ENCODE results near the gene FAM131A.

Gene FAM131A

DNA sequence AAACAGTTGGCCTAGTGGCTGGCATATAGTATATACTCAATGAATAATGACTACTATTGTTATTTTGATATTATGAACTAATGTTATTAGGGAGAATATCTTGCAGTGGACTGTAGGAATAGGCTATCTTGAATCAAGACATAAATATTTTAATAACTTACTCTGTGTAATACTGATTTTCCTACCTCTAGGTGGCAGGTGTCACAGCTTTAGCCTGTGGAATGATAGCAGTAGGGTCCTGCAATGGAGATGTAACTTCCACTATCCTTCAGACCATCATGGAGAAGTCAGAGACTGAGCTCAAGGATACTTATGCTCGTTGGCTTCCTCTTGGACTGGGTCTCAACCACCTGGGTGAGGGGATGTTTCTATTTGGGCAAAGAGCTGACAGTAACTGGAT lies 31.8 kb upstream of the FAM131A start:
- H3K27ac ChIP-seq, result no peak overlapping the region
- H3K27me3 ChIP-seq, result no peaks in the 10 kb centered on the region
- no peaks in the 10 kb centered on the region for H3K4me1 ChIP-seq (ENCODE audit: control insufficient read depth in 1 of 2, insufficient read depth in 1 of 2, low read depth in 1 of 2, low read length in 1 of 2)
- no peak overlapping the region for H3K4me3 ChIP-seq (ENCODE audit: low read depth in 1 of 2, low read length in 1 of 2)
- H3K9me3 ChIP-seq, result no peaks in the 10 kb centered on the region
- peaks cover 90% of the 10 kb centered on the region for H3K36me3 ChIP-seq
- TF ChIP-seq, protein P1, sequence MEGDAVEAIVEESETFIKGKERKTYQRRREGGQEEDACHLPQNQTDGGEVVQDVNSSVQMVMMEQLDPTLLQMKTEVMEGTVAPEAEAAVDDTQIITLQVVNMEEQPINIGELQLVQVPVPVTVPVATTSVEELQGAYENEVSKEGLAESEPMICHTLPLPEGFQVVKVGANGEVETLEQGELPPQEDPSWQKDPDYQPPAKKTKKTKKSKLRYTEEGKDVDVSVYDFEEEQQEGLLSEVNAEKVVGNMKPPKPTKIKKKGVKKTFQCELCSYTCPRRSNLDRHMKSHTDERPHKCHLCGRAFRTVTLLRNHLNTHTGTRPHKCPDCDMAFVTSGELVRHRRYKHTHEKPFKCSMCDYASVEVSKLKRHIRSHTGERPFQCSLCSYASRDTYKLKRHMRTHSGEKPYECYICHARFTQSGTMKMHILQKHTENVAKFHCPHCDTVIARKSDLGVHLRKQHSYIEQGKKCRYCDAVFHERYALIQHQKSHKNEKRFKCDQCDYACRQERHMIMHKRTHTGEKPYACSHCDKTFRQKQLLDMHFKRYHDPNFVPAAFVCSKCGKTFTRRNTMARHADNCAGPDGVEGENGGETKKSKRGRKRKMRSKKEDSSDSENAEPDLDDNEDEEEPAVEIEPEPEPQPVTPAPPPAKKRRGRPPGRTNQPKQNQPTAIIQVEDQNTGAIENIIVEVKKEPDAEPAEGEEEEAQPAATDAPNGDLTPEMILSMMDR (IDR thresholded peaks at IDR 0.05), result no peak

DNA sequence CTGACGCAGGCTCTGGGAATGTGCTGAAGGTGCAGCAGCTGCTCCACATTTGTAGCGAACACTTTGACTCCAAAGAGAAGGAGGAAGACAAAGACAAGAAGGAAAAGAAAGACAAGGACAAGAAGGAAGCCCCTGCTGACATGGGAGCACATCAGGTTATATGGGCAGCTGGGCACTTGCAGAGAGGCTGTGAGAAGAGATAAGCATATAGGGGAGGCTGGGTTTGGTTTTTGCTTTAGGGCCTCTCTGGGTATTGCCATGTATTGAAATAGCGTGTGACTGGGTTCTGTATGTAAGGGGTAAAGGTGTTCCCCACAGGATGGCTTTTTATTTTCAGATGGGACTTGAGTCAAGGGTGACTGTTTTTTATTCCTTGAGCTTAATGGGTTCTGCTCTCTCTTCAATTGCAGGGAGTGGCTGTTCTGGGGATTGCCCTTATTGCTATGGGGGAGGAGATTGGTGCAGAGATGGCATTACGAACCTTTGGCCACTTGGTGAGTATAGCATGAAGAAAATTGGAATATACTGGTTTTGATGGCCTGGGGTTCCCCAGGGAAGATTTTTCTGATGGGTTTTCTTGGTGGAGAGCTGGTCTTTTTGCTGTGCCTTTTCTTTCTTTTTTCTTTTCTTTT lies 30.9 kb upstream of the FAM131A start:
- H3K4me3 ChIP-seq (ENCODE audit: low read depth in 1 of 2, low read length in 1 of 2), result no peak overlapping the region
- no peaks in the 10 kb centered on the region for H3K4me1 ChIP-seq (ENCODE audit: control insufficient read depth in 1 of 2, insufficient read depth in 1 of 2, low read depth in 1 of 2, low read length in 1 of 2)
- TF ChIP-seq, protein P1 (IDR thresholded peaks at IDR 0.05), result no peak
- no peak overlapping the region for H3K27ac ChIP-seq
- no peaks in the 10 kb centered on the region for H3K9me3 ChIP-seq
- peaks cover 84% of the 10 kb centered on the region for H3K36me3 ChIP-seq
- H3K27me3 ChIP-seq, result no peaks in the 10 kb centered on the region

DNA sequence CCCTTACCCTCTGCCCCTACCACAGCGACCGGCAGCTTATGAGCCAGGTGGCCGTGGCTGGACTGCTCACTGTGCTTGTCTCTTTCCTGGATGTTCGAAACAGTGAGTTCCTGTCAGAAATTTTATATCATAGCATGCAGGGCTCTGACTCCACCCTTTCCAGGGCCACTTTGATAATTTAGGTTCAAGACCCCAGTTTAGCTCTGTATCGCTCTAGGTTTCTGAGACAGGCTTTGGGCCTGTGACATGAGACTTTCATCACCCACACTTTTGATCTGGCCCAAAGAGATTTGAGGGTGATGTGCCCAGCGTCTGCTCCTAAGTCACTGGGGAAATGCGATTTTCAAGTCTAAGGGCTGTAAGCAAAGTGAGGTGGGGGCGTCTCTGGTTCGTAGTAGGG lies 29.5 kb upstream of the FAM131A start:
- Histone ChIP-seq H3K27me3 (no peaks in the 10 kb centered on the region), H3K4me3 (ENCODE audit: low read depth in 1 of 2, low read length in 1 of 2) (no peak overlapping the region), H3K36me3 (peaks cover 70% of the 10 kb centered on the region), H3K9me3 (no peaks in the 10 kb centered on the region), H3K4me1 (ENCODE audit: control insufficient read depth in 1 of 2, insufficient read depth in 1 of 2, low read depth in 1 of 2, low read length in 1 of 2) (no peaks in the 10 kb centered on the region), H3K27ac (no peak overlapping the region)
- TF ChIP-seq, protein P1 (IDR thresholded peaks at IDR 0.05), result no peak

DNA sequence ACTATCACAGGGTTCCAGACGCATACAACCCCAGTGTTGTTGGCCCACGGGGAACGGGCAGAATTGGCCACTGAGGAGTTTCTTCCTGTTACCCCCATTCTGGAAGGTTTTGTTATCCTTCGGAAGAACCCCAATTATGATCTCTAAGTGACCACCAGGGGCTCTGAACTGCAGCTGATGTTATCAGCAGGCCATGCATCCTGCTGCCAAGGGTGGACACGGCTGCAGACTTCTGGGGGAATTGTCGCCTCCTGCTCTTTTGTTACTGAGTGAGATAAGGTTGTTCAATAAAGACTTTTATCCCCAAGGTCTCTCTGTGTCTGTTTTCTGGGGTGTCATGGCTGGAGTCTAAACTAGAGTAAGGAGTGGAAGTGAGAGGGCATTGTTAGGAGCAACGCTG lies 28.7 kb upstream of the FAM131A start:
- Histone ChIP-seq H3K4me3 (ENCODE audit: low read depth in 1 of 2, low read length in 1 of 2) (no peak overlapping the region), H3K9me3 (no peaks in the 10 kb centered on the region), H3K36me3 (peaks cover 62% of the 10 kb centered on the region), H3K27me3 (no peaks in the 10 kb centered on the region), H3K4me1 (ENCODE audit: control insufficient read depth in 1 of 2, insufficient read depth in 1 of 2, low read depth in 1 of 2, low read length in 1 of 2) (peaks cover under 1 to 2% of the 10 kb centered on the region in 2 experiments), H3K27ac (no peak overlapping the region)
- TF ChIP-seq, protein P1 (IDR thresholded peaks at IDR 0.05), result no peak

DNA sequence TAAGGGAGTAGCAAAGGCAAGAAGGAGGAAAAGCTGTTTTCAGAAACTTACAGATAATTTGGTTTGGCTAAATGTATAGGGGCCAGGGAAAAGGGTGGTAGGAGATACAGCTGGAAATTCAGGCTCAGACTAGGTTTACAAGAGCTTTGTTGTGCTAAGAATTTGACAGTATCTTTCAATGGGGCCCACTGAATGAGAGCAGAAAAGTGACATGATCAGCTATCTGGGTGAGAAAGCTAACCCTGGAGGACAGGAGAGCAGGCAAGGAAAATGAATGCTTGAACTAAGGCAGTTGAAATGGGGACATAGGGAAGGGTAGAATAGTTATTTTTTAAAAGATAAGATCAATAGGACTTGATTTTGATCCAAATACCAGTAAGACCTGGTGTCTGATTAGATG lies 25.8 kb upstream of the FAM131A start:
- no peak overlapping the region for H3K4me3 ChIP-seq (ENCODE audit: low read depth in 1 of 2, low read length in 1 of 2)
- TF ChIP-seq, protein P1 (IDR thresholded peaks at IDR 0.05), result no peak
- no peaks in the 10 kb centered on the region for H3K9me3 ChIP-seq
- H3K36me3 ChIP-seq, result peaks cover 33% of the 10 kb centered on the region
- peaks cover 21% of the 10 kb centered on the region in 2 experiments for H3K4me1 ChIP-seq (ENCODE audit: control insufficient read depth in 1 of 2, insufficient read depth in 1 of 2, low read depth in 1 of 2, low read length in 1 of 2)
- no peaks in the 10 kb centered on the region for H3K27me3 ChIP-seq
- no peak overlapping the region for H3K27ac ChIP-seq
